Measurements from ENCODE around the gene KCNQ1.

KCNQ1 gene

DNA sequence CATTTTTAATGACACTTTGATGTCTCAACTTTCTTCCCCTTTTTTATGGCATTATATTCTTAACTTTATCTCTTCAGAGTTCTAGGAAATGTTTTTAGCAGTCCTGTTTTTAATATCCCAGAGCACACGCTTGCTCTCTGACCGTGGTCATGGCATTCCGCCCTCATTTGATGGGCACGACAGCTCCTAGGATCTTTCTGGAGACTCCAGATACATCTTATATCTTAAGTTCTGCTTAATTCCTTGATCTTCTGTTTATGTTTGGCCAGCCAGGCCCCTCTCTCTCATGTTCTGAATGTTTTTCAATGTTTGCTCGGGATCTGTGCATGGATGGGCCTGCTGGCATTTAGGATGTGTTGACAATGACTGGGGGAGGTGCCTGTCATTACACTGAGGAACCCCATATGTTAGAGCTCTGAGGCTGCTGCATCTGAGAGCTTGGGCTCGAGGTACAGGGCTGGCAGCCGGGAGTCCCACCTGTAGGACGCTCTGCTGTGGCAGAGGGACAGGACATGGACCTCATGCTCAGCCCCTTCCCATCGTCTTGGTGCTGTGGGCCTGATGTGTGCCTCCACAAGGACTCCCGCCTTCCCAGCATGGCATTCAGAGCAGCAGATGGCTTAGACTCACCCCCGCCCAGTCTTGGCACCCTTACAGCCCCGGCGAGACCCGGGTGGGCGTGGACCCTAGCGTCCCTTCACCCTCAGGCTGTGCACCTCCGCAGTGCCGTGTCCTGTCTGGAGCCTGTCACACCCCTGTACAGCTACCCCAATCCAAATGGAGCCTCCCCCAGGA is 365.8 kb downstream of the KCNQ1 start:
- H3K4me3 ChIP-seq (ENCODE audit: low read depth, low read length), result no peak overlapping the region
- TF ChIP-seq, protein P1, sequence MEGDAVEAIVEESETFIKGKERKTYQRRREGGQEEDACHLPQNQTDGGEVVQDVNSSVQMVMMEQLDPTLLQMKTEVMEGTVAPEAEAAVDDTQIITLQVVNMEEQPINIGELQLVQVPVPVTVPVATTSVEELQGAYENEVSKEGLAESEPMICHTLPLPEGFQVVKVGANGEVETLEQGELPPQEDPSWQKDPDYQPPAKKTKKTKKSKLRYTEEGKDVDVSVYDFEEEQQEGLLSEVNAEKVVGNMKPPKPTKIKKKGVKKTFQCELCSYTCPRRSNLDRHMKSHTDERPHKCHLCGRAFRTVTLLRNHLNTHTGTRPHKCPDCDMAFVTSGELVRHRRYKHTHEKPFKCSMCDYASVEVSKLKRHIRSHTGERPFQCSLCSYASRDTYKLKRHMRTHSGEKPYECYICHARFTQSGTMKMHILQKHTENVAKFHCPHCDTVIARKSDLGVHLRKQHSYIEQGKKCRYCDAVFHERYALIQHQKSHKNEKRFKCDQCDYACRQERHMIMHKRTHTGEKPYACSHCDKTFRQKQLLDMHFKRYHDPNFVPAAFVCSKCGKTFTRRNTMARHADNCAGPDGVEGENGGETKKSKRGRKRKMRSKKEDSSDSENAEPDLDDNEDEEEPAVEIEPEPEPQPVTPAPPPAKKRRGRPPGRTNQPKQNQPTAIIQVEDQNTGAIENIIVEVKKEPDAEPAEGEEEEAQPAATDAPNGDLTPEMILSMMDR (IDR thresholded peaks at IDR 0.05; ENCODE audit: borderline replicate concordance, insufficient read depth, low read depth, low read length), result no peak

GRCh38 chr11:2811206-2812091 is 366.6 kb downstream of the KCNQ1 start:
- H3K4me3 ChIP-seq (ENCODE audit: low read depth, low read length), result no peak overlapping the region
- TF ChIP-seq, protein P1 (IDR thresholded peaks at IDR 0.05; ENCODE audit: borderline replicate concordance, insufficient read depth, low read depth, low read length), result no peak

- TF ChIP-seq, protein P1 (IDR thresholded peaks at IDR 0.05; ENCODE audit: borderline replicate concordance, insufficient read depth, low read depth, low read length), result no peak
- H3K4me3 ChIP-seq (ENCODE audit: low read depth, low read length), result no peak overlapping the region
Measured at GRCh38 chr11:2812371-2812991, 367.7 kb downstream of the KCNQ1 start.

- TF ChIP-seq, protein P1 (IDR thresholded peaks at IDR 0.05; ENCODE audit: borderline replicate concordance, insufficient read depth, low read depth, low read length), result no peak
- no peak overlapping the region for H3K4me3 ChIP-seq (ENCODE audit: low read depth, low read length)
Measured at GRCh38 chr11:2813141-2813908, 368.5 kb downstream of the KCNQ1 start.

- H3K4me3 ChIP-seq (ENCODE audit: low read depth, low read length), result no peak overlapping the region
- TF ChIP-seq, protein P1 (IDR thresholded peaks at IDR 0.05; ENCODE audit: borderline replicate concordance, insufficient read depth, low read depth, low read length), result no peak
Measured at GRCh38 chr11:2813968-2814367, 369.2 kb downstream of the KCNQ1 start.

GRCh38 chr11:2814751-2815150 is 369.9 kb downstream of the KCNQ1 start:
- TF ChIP-seq, protein P1 (IDR thresholded peaks at IDR 0.05; ENCODE audit: borderline replicate concordance, insufficient read depth, low read depth, low read length), result no peak
- H3K4me3 ChIP-seq (ENCODE audit: low read depth, low read length), result no peak overlapping the region

All from GM12875 (cell line).